ENCODE data around the gene LUM. TPM values are rescaled to one million over a fixed set of nuclear protein-coding genes. Genes with fewer than 3 reads are reported as not detected.

Gene LUM
- total RNA-seq, 1 donor from 2014 or later: 0.69 TPM

- TF ChIP-seq, protein P1, sequence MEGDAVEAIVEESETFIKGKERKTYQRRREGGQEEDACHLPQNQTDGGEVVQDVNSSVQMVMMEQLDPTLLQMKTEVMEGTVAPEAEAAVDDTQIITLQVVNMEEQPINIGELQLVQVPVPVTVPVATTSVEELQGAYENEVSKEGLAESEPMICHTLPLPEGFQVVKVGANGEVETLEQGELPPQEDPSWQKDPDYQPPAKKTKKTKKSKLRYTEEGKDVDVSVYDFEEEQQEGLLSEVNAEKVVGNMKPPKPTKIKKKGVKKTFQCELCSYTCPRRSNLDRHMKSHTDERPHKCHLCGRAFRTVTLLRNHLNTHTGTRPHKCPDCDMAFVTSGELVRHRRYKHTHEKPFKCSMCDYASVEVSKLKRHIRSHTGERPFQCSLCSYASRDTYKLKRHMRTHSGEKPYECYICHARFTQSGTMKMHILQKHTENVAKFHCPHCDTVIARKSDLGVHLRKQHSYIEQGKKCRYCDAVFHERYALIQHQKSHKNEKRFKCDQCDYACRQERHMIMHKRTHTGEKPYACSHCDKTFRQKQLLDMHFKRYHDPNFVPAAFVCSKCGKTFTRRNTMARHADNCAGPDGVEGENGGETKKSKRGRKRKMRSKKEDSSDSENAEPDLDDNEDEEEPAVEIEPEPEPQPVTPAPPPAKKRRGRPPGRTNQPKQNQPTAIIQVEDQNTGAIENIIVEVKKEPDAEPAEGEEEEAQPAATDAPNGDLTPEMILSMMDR (conservative IDR thresholded peaks at IDR 0.05; ENCODE audit: low read depth, low read length): no peak
- DNase-seq (ENCODE audit: low read depth): no peak
- no peak overlapping the region for H3K4me3 ChIP-seq (ENCODE audit: low read depth, low read length)
These were observed 876 bp downstream of the LUM start for GRCh38 chr12:91110311-91110924.

- no peak overlapping the region for H3K4me3 ChIP-seq (ENCODE audit: low read depth, low read length)
- DNase-seq (ENCODE audit: low read depth): no peak
These were observed 1.5 kb downstream of the LUM start for GRCh38 chr12:91109581-91110310.

DNA sequence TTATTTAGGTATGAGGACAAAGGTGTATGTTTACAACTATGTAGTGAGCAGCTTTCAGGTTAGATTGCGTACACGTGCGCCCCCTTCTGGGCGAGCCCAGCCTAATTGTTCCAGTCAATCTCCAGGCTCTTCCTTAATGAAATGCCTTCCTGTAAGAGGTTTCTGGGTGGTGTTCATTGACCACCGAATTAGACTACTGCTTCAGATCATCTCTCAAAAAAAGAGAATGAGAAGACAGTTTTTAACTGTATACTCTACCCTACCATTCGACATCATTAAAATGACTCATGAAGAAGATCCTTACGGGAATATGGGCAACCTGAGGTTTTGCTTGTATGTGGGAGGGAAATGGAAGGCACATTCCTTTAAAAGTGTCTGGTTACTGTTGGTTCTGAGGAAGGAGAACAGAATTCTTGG lies 2.1 kb downstream of the LUM start:
- TF ChIP-seq, protein P1 (conservative IDR thresholded peaks at IDR 0.05; ENCODE audit: low read depth, low read length): peak; percentile 84
- no peak overlapping the region for H3K4me3 ChIP-seq (ENCODE audit: low read depth, low read length)
- DNase-seq (ENCODE audit: low read depth): no peak

More at GRCh38 chr12:91109581-91110310, 1.5 kb downstream of the LUM start:
- TF ChIP-seq, protein P1 (conservative IDR thresholded peaks at IDR 0.05; ENCODE audit: low read depth, low read length): no peak

- no peak for DNase-seq (ENCODE audit: low read depth)
- H3K4me3 ChIP-seq (ENCODE audit: low read depth, low read length): no peak overlapping the region
- TF ChIP-seq, protein P1 (conservative IDR thresholded peaks at IDR 0.05; ENCODE audit: low read depth, low read length): no peak
These were observed 3.0 kb downstream of the LUM start for GRCh38 chr12:91108196-91108755.

- DNase-seq (ENCODE audit: low read depth): no peak
- TF ChIP-seq, protein P1 (conservative IDR thresholded peaks at IDR 0.05; ENCODE audit: low read depth, low read length): no peak
- H3K4me3 ChIP-seq (ENCODE audit: low read depth, low read length): no peak overlapping the region
These were observed 5.0 kb downstream of the LUM start for GRCh38 chr12:91106283-91106682.

GRCh38 chr12:91105807-91106206 lies 5.5 kb downstream of the LUM start:
- TF ChIP-seq, protein P1 (conservative IDR thresholded peaks at IDR 0.05; ENCODE audit: low read depth, low read length): no peak

More at GRCh38 chr12:91105807-91106206, 5.5 kb downstream of the LUM start:
- no peak for DNase-seq (ENCODE audit: low read depth)
- H3K4me3 ChIP-seq (ENCODE audit: low read depth, low read length): no peak overlapping the region

Data from epithelial cell of proximal tubule (primary cell).